Cardiac septum (tissue), 1 donor: Measurements from ENCODE around the gene FERMT2. TPM values are rescaled to one million over a fixed set of nuclear protein-coding genes. Genes with fewer than 3 reads are reported as not detected.
"Not testable (repeated sequence)": the region's sequence is repeated elsewhere in the genome, so short reads cannot be mapped to it uniquely, and the experiment has no call there.

Experiments
- DNase-seq: peaks from one replicate; pipeline ENCODE4 v3.0.0-alpha.2; 2020; ENCODE audit warnings: low spot score
- intact Hi-C: fragments of 100-400 bp; cut with DNase I; formaldehyde crosslinking; loops from one replicate; pipeline ENCODE4 v1.14.0; 2022
- total RNA-seq: library from RNA; stranded (reverse); fragmentation: NEBNext Ultra II Directional; extraction: Animal tissue kit (Norgen Biotek cat#: 25700); gene quantifications from one replicate; pipeline ENCODE4 v1.2.1, GENCODE V29; 2021
- donor health status: DM: no; HTN: no; CAD: no.

FERMT2 gene
- total RNA-seq, 1 donor from 2014 or later = 156 TPM

GRCh38 chr14:52874389-52874788 is 76.5 kb downstream of the FERMT2 start:
- intact Hi-C loops = no loop called here
- no peak for DNase-seq

GRCh38 chr14:52873694-52874093 is 77.2 kb downstream of the FERMT2 start:
- DNase-seq = no peak
- intact Hi-C loops = no loop called here

- DNase-seq = no peak
- intact Hi-C loops = no loop called here
These were observed 77.8 kb downstream of the FERMT2 start for GRCh38 chr14:52873065-52873464.

GRCh38 chr14:52871606-52872005 is 79.2 kb downstream of the FERMT2 start:
- no peak for DNase-seq
- intact Hi-C loops = no loop called here

GRCh38 chr14:52868911-52869618 is 81.8 kb downstream of the FERMT2 start:
- no peak for DNase-seq
- intact Hi-C loops = no loop called here

GRCh38 chr14:52864893-52865292 is 86.0 kb downstream of the FERMT2 start:
- DNase-seq, intact Hi-C loops: not testable (repeated sequence)

GRCh38 chr14:52863334-52863700 is 87.5 kb downstream of the FERMT2 start:
- no peak for DNase-seq
- intact Hi-C loops = no loop called here

GRCh38 chr14:52862632-52863333 is 88.1 kb downstream of the FERMT2 start:
- intact Hi-C loops = no loop called here

GRCh38 chr14:52861403-52861802 is 89.4 kb downstream of the FERMT2 start:
- DNase-seq = no peak
- intact Hi-C loops = no loop called here

More at GRCh38 chr14:52862632-52863333, 88.1 kb downstream of the FERMT2 start:
- DNase-seq = no peak

- intact Hi-C loops = no loop called here
- no peak for DNase-seq
These were observed 89.9 kb downstream of the FERMT2 start for GRCh38 chr14:52860910-52861309.

GRCh38 chr14:52860209-52860608 is 90.6 kb downstream of the FERMT2 start:
- intact Hi-C loops = no loop called here
- DNase-seq = no peak

- intact Hi-C loops = no loop called here
- no peak for DNase-seq
These were observed 94.7 kb downstream of the FERMT2 start for GRCh38 chr14:52856139-52856538.

- no peak for DNase-seq
- intact Hi-C loops = no loop called here
These were observed 97.4 kb downstream of the FERMT2 start for GRCh38 chr14:52853522-52853854.

- no peak for DNase-seq
- intact Hi-C loops = no loop called here
These were observed 97.9 kb downstream of the FERMT2 start for GRCh38 chr14:52852810-52853521.

- intact Hi-C loops = no loop called here
These were observed 100.4 kb downstream of the FERMT2 start for GRCh38 chr14:52850451-52850909.

GRCh38 chr14:52848626-52849025 is 102.2 kb downstream of the FERMT2 start:
- intact Hi-C loops = no loop called here
- no peak for DNase-seq

More at GRCh38 chr14:52850451-52850909, 100.4 kb downstream of the FERMT2 start:
- DNase-seq = no peak

- intact Hi-C loops = no loop called here
- no peak for DNase-seq
These were observed 104.3 kb downstream of the FERMT2 start for GRCh38 chr14:52846591-52846990.

- intact Hi-C loops = no loop called here
- no peak for DNase-seq
These were observed 105.8 kb downstream of the FERMT2 start for GRCh38 chr14:52845081-52845480.

GRCh38 chr14:52844262-52845060 is 106.4 kb downstream of the FERMT2 start:
- intact Hi-C loops = loop anchor here (5.0 kb wide), 1 partner anchor 108 kb away; the partner anchor contains the start of gene FERMT2
- DNase-seq = no peak

GRCh38 chr14:52840877-52841276 is 110.0 kb downstream of the FERMT2 start:
- intact Hi-C loops = loop anchor here (5.0 kb wide), 1 partner anchor 111 kb away; the partner anchor contains the start of gene FERMT2
- no peak for DNase-seq
